H1 (cell line): ENCODE results near the gene ANKRD29. TPM values are rescaled to one million over a fixed set of nuclear protein-coding genes. Genes with fewer than 3 reads are reported as not detected.

ENCODE experiments used
- CTCF ChIA-PET: fragments of 300-600 bp; sonication (Branson Sonifier 250); formaldehyde crosslinking; loops from one replicate; lab custom pipeline; 2021; ENCODE audit not compliant: partially characterized antibody; lab: Charles Lee
- POLR2A ChIA-PET: fragments of 300-600 bp; sonication (Branson Sonifier 250); formaldehyde crosslinking; loops from one replicate; lab custom pipeline; 2021; ENCODE audit warnings: inconsistent platforms; ENCODE audit not compliant: partially characterized antibody; lab: Charles Lee
- DNase-seq, 2 experiments: peaks; one replicate each; pipeline versions ENCODE4 v3.0.0 to v3.0.0-alpha.2; 2010 to 2022; ENCODE audit warnings: low spot score in 2 of 2, low read depth in 1 of 2, mixed read lengths in 1 of 2
- FAIRE-seq: peaks from 2 replicates; lab custom pipeline; 2011; peaks lifted over from hg19 to GRCh38; lab: Jason Lieb, UNC
- H2AFZ ChIP-seq: 2 replicates; pipeline ENCODE4 v1.8.1; 2012; ENCODE audit warnings: low read length, inconsistent platforms
- H2AK5ac ChIP-seq: 2 replicates; pipeline ENCODE4 v1.6.1; 2013; ENCODE audit warnings: low read depth, low read length
- H2BK120ac ChIP-seq: replicated peaks from 2 replicates; pipeline ENCODE3; 2013; ENCODE audit warnings: low read depth, low read length, inconsistent platforms
- H2BK12ac ChIP-seq: 2 replicates; pipeline ENCODE4 v1.6.1; 2013; ENCODE audit warnings: low read depth, low read length
- H2BK15ac ChIP-seq: 2 replicates; pipeline ENCODE4 v1.6.1; 2013; ENCODE audit warnings: low read length
- H2BK20ac ChIP-seq: 2 replicates; pipeline ENCODE4 v1.6.1; 2013; ENCODE audit warnings: low read length
- H2BK5ac ChIP-seq: 2 replicates; pipeline ENCODE4 v1.6.1; 2013; ENCODE audit warnings: low read depth, low read length
- H3K14ac ChIP-seq: 2 replicates; pipeline ENCODE4 v1.6.1; 2013; ENCODE audit warnings: inconsistent platforms; ENCODE audit not compliant: insufficient read length
- H3K18ac ChIP-seq: 2 replicates; pipeline ENCODE4 v1.6.1; 2013; ENCODE audit warnings: low read length; ENCODE audit errors: extremely low read depth
- H3K23ac ChIP-seq: 2 replicates; pipeline ENCODE4 v1.6.1; 2013; ENCODE audit warnings: inconsistent platforms; ENCODE audit not compliant: insufficient read length
- H3K23me2 ChIP-seq: 2 replicates; pipeline ENCODE4 v1.6.1; 2013; ENCODE audit warnings: low read depth, low read length
- H3K27ac ChIP-seq: 2 replicates; pipeline ENCODE4 v1.6.1; 2011; ENCODE audit warnings: low read depth, low read length, inconsistent platforms
- H3K27me3 ChIP-seq, 4 experiments: replicated peaks in 1 of 4; 1 replicate in 1 of 4; 2 replicates in 3 of 4; pipeline versions ENCODE4 v1.6.1 to v1.8.1; 2011 to 2013; ENCODE audit warnings: low read length in 3 of 4, mild to moderate bottlenecking in 3 of 4, inconsistent platforms in 2 of 4, mixed read lengths in 2 of 4, moderate library complexity in 1 of 4; ENCODE audit not compliant: control insufficient read depth in 3 of 4, insufficient read depth in 3 of 4; ENCODE audit errors: extremely low read depth in 1 of 4
- H3K36me3 ChIP-seq, 4 experiments: 2 replicates each; pipeline versions ENCODE4 v1.6.1 to v1.8.1; 2011 to 2013; ENCODE audit warnings: mild to moderate bottlenecking in 4 of 4, low read length in 3 of 4, moderate library complexity in 2 of 4, control low read depth in 1 of 4, inconsistent platforms in 1 of 4; ENCODE audit not compliant: insufficient read depth in 4 of 4, control insufficient read depth in 2 of 4
- H3K4ac ChIP-seq: replicated peaks from 2 replicates; pipeline ENCODE3; 2013; ENCODE audit warnings: low read length, low read depth, mixed read lengths, inconsistent platforms; ENCODE audit not compliant: insufficient read length
- H3K4me1 ChIP-seq, 4 experiments: replicated peaks in 1 of 4; 1 replicate in 1 of 4; 2 replicates in 3 of 4; pipeline versions ENCODE4 v1.6.1 to v1.8.1; 2011 to 2013; ENCODE audit warnings: low read length in 3 of 4, inconsistent platforms in 2 of 4, mixed read lengths in 1 of 4; ENCODE audit not compliant: insufficient read depth in 4 of 4, control insufficient read depth in 3 of 4
- H3K4me2 ChIP-seq, 2 experiments: 2 replicates each; pipeline versions ENCODE4 v1.6.1 to v1.8.1; 2011 to 2013; ENCODE audit warnings: low read depth in 2 of 2, low read length in 2 of 2, control low read depth in 1 of 2, inconsistent platforms in 1 of 2, mild to moderate bottlenecking in 1 of 2; ENCODE audit not compliant: insufficient read depth in 1 of 2
- H3K4me3 ChIP-seq, 4 experiments: fragments of 200-600, 300-600 bp in 1 of 4; sonication (generic), shearing (Covaris generic), sonication (Bioruptor Twin) in 1 of 4; 2 replicates each; pipeline versions ENCODE4 v1.5.1 to v1.8.1; 2011 to 2016; ENCODE audit warnings: low read length in 4 of 4, low read depth in 3 of 4, control low read depth in 2 of 4, inconsistent platforms in 2 of 4, mild to moderate bottlenecking in 2 of 4, mixed read lengths in 1 of 4, moderate library complexity in 1 of 4; ENCODE audit not compliant: insufficient read depth in 2 of 4; ENCODE audit errors: extremely low read depth in 1 of 4
- H3K56ac ChIP-seq: replicated peaks from 2 replicates; pipeline ENCODE3; 2013; ENCODE audit warnings: low read depth, mild to moderate bottlenecking, mixed read lengths, low read length, inconsistent platforms; ENCODE audit not compliant: insufficient read length
- H3K79me1 ChIP-seq: 2 replicates; pipeline ENCODE4 v1.6.1; 2013; ENCODE audit warnings: low read depth, low read length, control low read depth
- H3K79me2 ChIP-seq, 2 experiments: 2 replicates each; pipeline versions ENCODE4 v1.6.1 to v1.8.1; 2012 to 2013; ENCODE audit warnings: low read length in 2 of 2, mild to moderate bottlenecking in 2 of 2, inconsistent platforms in 1 of 2; ENCODE audit not compliant: insufficient read depth in 2 of 2, control insufficient read depth in 1 of 2
- H3K9ac ChIP-seq, 4 experiments: replicated peaks in 1 of 4; 1 replicate in 1 of 4; 2 replicates in 3 of 4; pipeline versions ENCODE4 v1.6.1 to v1.8.1; 2011 to 2013; ENCODE audit warnings: low read depth in 3 of 4, low read length in 3 of 4, control low read depth in 2 of 4, mild to moderate bottlenecking in 2 of 4, moderate library complexity in 2 of 4, inconsistent platforms in 1 of 4; ENCODE audit errors: extremely low read depth in 1 of 4
- H3K9me3 ChIP-seq, 2 experiments: 2 replicates each; pipeline versions ENCODE4 v1.6.1 to v1.8.1; 2012 to 2013; ENCODE audit warnings: mild to moderate bottlenecking in 2 of 2, moderate library complexity in 2 of 2, control low read depth in 1 of 2, inconsistent platforms in 1 of 2, low read depth in 1 of 2, low read length in 1 of 2, mixed read lengths in 1 of 2; ENCODE audit not compliant: insufficient read depth in 2 of 2
- H4K20me1 ChIP-seq, 2 experiments: replicated peaks in 1 of 2; 2 replicates each; pipeline versions ENCODE3 to v1.8.1; 2011 to 2013; ENCODE audit warnings: inconsistent platforms in 2 of 2, low read length in 2 of 2, mild to moderate bottlenecking in 1 of 2; ENCODE audit not compliant: insufficient read depth in 2 of 2, control insufficient read depth in 1 of 2
- H4K5ac ChIP-seq: 2 replicates; pipeline ENCODE4 v1.6.1; 2013; ENCODE audit warnings: low read length, low read depth, mixed read lengths, inconsistent platforms; ENCODE audit not compliant: insufficient read length
- H4K8ac ChIP-seq: 2 replicates; pipeline ENCODE4 v1.8.0; 2013; ENCODE audit warnings: mild to moderate bottlenecking, moderate library complexity, low read length, inconsistent platforms; ENCODE audit not compliant: insufficient read depth; ENCODE audit errors: extremely low read depth
- H4K91ac ChIP-seq: replicated peaks from 2 replicates; pipeline ENCODE3; 2013; ENCODE audit warnings: low read length, mixed read lengths, inconsistent platforms; ENCODE audit not compliant: insufficient read length
- BRCA1 ChIP-seq: IDR thresholded peaks from 2 replicates; pipeline ENCODE4 v1.6.1; 2012; ENCODE audit warnings: low read depth, low read length, improper control_type of control experiment
- EP300 ChIP-seq, 2 experiments: IDR thresholded peaks; 1 replicate in 1 of 2; 2 replicates in 1 of 2; pipeline ENCODE4 v1.6.1; 2011 to 2012; ENCODE audit warnings: low read depth in 2 of 2, low read length in 2 of 2, mild to moderate bottlenecking in 2 of 2, borderline replicate concordance in 1 of 2, inconsistent platforms in 1 of 2, moderate library complexity in 1 of 2
- HDAC6 ChIP-seq: IDR thresholded peaks from one replicate; pipeline ENCODE4 v1.7.1; 2012; ENCODE audit warnings: low read depth, mild to moderate bottlenecking, inconsistent platforms, low read length, moderate library complexity
- SRF ChIP-seq: IDR thresholded peaks from 2 replicates; pipeline ENCODE4 v1.6.1; 2011; ENCODE audit warnings: mild to moderate bottlenecking, low read depth, low read length, moderate library complexity
- TAF1 ChIP-seq: IDR thresholded peaks from 2 replicates; pipeline ENCODE4 v1.6.1; 2011; ENCODE audit warnings: mild to moderate bottlenecking, low read depth, low read length
- WGBS, 2 experiments: shearing (Covaris generic) in 1 of 2; methylation state at CpG; one replicate each; pipeline versions ENCODE4 v1.1.6 to v1.1.7; 2013 to 2015; ENCODE audit warnings: low lambda C conversion rate in 2 of 2, mixed read lengths in 2 of 2, inconsistent platforms in 1 of 2, low coverage in 1 of 2, missing lambda C conversion rate in 1 of 2; ENCODE audit not compliant: insufficient replicate concordance in 2 of 2, insufficient coverage in 1 of 2, insufficient read length in 1 of 2; ENCODE audit errors: extremely low coverage in 1 of 2, missing lambda C conversion rate in 1 of 2; 5-methylcytosine and 5-hydroxymethylcytosine counted together
- polyA plus RNA-seq, 7 experiments: library from polyadenylated mRNA; depleted of rRNA in 3 of 7; stranded (reverse) in 5 of 7; unstranded in 2 of 7; fragments of >200 nt in 5 of 7; fragments of 200-250 nt in 2 of 7; gene quantifications; 1 replicate in 5 of 7; 2 replicates in 1 of 7; 4 replicates in 1 of 7; pipeline versions ENCODE4 v1.2.1 to v1.2.3, GENCODE V29; 2011 to 2013; ENCODE audit warnings: missing spikeins in 2 of 7, mixed read lengths in 2 of 7
- total RNA-seq: library from RNA; stranded (reverse); fragmentation: NEBNext Ultra II Directional; extraction: Animal tissue kit (Norgen Biotek cat#: 25700); gene quantifications from 2 replicates; pipeline ENCODE4 v1.2.1, GENCODE V29; 2021

ANKRD29 gene
- total and polyA plus RNA-seq, 2 of the 8 experiments (the other 6 are each of a cell fraction or from before 2014, with no cell fraction given) = 3.0 to 7.3 TPM

- H3K9ac ChIP-seq = no peak overlapping the region
- DNase-seq (no peak), FAIRE-seq (no peak)
- H3K14ac ChIP-seq = no peak overlapping the region
- no peak overlapping the region for H2BK120ac ChIP-seq
- H3K4ac ChIP-seq = no peak overlapping the region
- H3K18ac ChIP-seq = no peak overlapping the region
- H3K4me1 ChIP-seq = peaks cover 0 to 1% (median under 1%) of the 10 kb centered on the region in 4 experiments; a peak in 2 of 7 replicates
- no peak overlapping the region for H3K27ac ChIP-seq
- CTCF ChIA-PET = no interaction called here
- no peaks in the 10 kb centered on the region for H3K79me1 ChIP-seq
- H3K9me3 ChIP-seq = no peaks in the 10 kb centered on the region
- H4K91ac ChIP-seq = no peak overlapping the region
- H4K5ac ChIP-seq = no peak overlapping the region
- POLR2A ChIA-PET = no interaction called here
- no peak overlapping the region for H2BK5ac ChIP-seq
- H3K23ac ChIP-seq = no peak overlapping the region
- no peaks in the 10 kb centered on the region for H4K20me1 ChIP-seq
- H2BK20ac ChIP-seq = no peak overlapping the region
- no peak overlapping the region for H3K4me3 ChIP-seq
- H4K8ac ChIP-seq = no peak overlapping the region
- H2BK15ac ChIP-seq = no peak overlapping the region
- no peak overlapping the region for H3K56ac ChIP-seq
- no peak overlapping the region for H3K4me2 ChIP-seq
- H3K23me2 ChIP-seq = no peaks in the 10 kb centered on the region
- H2AFZ ChIP-seq = no peak overlapping the region
- WGBS, 2 experiments = 64% methylated on average over 1 of the region's 1 CpG; no CpG with 5 or more reads in 1 of the 2 experiments
- H2BK12ac ChIP-seq = no peak overlapping the region
- TF ChIP-seq SRF (no peak), HDAC6 (no peak), BRCA1 (no peak), EP300 (IDR thresholded peaks at IDR 0.05; ENCODE audit: borderline replicate concordance in 1 of 2, low read depth in 2 of 2, low read length in 2 of 2) (no peak), TAF1 (no peak)
- H3K79me2 ChIP-seq = no peaks in the 10 kb centered on the region
- no peaks in the 10 kb centered on the region for H3K36me3 ChIP-seq
- no peaks in the 10 kb centered on the region for H3K27me3 ChIP-seq
- H2AK5ac ChIP-seq = no peak overlapping the region
Observed at GRCh38 chr18:23673725-23674124, 11.0 kb upstream of the ANKRD29 start.
